Liver (tissue), 9 donors: ENCODE results near the gene EVC2. TPM values are rescaled to one million over a fixed set of nuclear protein-coding genes. Genes with fewer than 3 reads are reported as not detected.

ENCODE experiments used
- DNase-seq: peaks from one replicate; pipeline ENCODE4 v3.0.0-alpha.2; 2017; ENCODE audit warnings: low spot score
- H3K27ac ChIP-seq, 2 donors: one replicate each; pipeline ENCODE4 v1.7.0; 2013; ENCODE audit warnings: inconsistent platforms in 2 of 2, low read length in 2 of 2, control low read depth in 1 of 2, low read depth in 1 of 2, mild to moderate bottlenecking in 1 of 2
- H3K27me3 ChIP-seq, 4 donors: one replicate each; pipeline versions ENCODE4 v1.6.1 to v1.7.0; 2013; ENCODE audit warnings: low read length in 3 of 4, inconsistent platforms in 1 of 4, mild to moderate bottlenecking in 1 of 4, moderate library complexity in 1 of 4; ENCODE audit not compliant: control insufficient read depth in 4 of 4, insufficient read depth in 4 of 4
- H3K36me3 ChIP-seq, 4 donors: one replicate each; pipeline versions ENCODE4 v1.6.1 to v1.7.0; 2013; ENCODE audit warnings: low read length in 3 of 4, mild to moderate bottlenecking in 3 of 4, low read depth in 1 of 4, moderate library complexity in 1 of 4; ENCODE audit not compliant: control insufficient read depth in 4 of 4, insufficient read depth in 3 of 4
- H3K4me1 ChIP-seq, 4 donors: one replicate each; pipeline versions ENCODE4 v1.6.1 to v1.7.0; 2013; ENCODE audit warnings: low read length in 3 of 4, mild to moderate bottlenecking in 3 of 4, moderate library complexity in 1 of 4; ENCODE audit not compliant: control insufficient read depth in 4 of 4, insufficient read depth in 4 of 4
- H3K4me3 ChIP-seq, 3 donors: one replicate each; pipeline versions ENCODE4 v1.6.1 to v1.7.0; 2013; ENCODE audit warnings: low read length in 3 of 3, control low read depth in 1 of 3, low read depth in 1 of 3, mild to moderate bottlenecking in 1 of 3
- H3K9ac ChIP-seq, 2 donors: one replicate each; pipeline ENCODE4 v1.7.0; 2013; ENCODE audit warnings: low read length in 2 of 2, mild to moderate bottlenecking in 2 of 2, moderate library complexity in 2 of 2, control low read depth in 1 of 2, low read depth in 1 of 2
- H3K9me3 ChIP-seq, 4 donors: one replicate each; pipeline versions ENCODE4 v1.6.1 to v1.7.0; 2013; ENCODE audit warnings: low read length in 3 of 4; ENCODE audit not compliant: control insufficient read depth in 4 of 4
- EGR1 ChIP-seq, 2 donors: IDR thresholded peaks; 2 replicates each; pipeline ENCODE4 v1.6.1; 2016 to 2018; ENCODE audit warnings: antibody characterized with exemption in 2 of 2, low read depth in 2 of 2
- FOXA1 ChIP-seq: IDR thresholded peaks from 2 replicates; pipeline ENCODE4 v1.6.1; 2016; ENCODE audit warnings: antibody characterized with exemption
- FOXA2 ChIP-seq: IDR thresholded peaks from 2 replicates; pipeline ENCODE4 v1.6.1; 2016; ENCODE audit warnings: antibody characterized with exemption
- GABPA ChIP-seq, 2 donors: IDR thresholded peaks in 1 of 2; conservative IDR thresholded peaks in 1 of 2; 2 replicates each; pipeline ENCODE4 v1.6.1; 2016; ENCODE audit warnings: antibody characterized with exemption in 2 of 2, mild to moderate bottlenecking in 1 of 2, moderate library complexity in 1 of 2
- HNF4A ChIP-seq, 2 donors: conservative IDR thresholded peaks; 2 replicates each; pipeline ENCODE4 v1.6.1; 2016; ENCODE audit warnings: antibody characterized with exemption in 2 of 2, mild to moderate bottlenecking in 2 of 2
- HNF4G ChIP-seq: IDR thresholded peaks from 2 replicates; pipeline ENCODE4 v1.6.1; 2016; ENCODE audit warnings: antibody characterized with exemption
- JUND ChIP-seq, 2 donors: IDR thresholded peaks; 2 replicates each; pipeline ENCODE4 v1.6.1; 2016; ENCODE audit warnings: antibody characterized with exemption in 2 of 2
- NR2F2 ChIP-seq: IDR thresholded peaks from 2 replicates; pipeline ENCODE4 v1.6.1; 2016; ENCODE audit warnings: antibody characterized with exemption
- RAD21 ChIP-seq, 2 donors: IDR thresholded peaks; 2 replicates each; pipeline ENCODE4 v1.6.1; 2016; ENCODE audit warnings: antibody characterized with exemption in 2 of 2, mild to moderate bottlenecking in 2 of 2
- RXRA ChIP-seq, 2 donors: IDR thresholded peaks; 2 replicates each; pipeline ENCODE4 v1.6.1; 2017 to 2018; ENCODE audit warnings: antibody characterized with exemption in 2 of 2, mild to moderate bottlenecking in 1 of 2
- SP1 ChIP-seq: IDR thresholded peaks from 2 replicates; pipeline ENCODE4 v1.6.1; 2018; ENCODE audit warnings: antibody characterized with exemption, mild to moderate bottlenecking
- TAF1 ChIP-seq: conservative IDR thresholded peaks from 2 replicates; pipeline ENCODE4 v1.6.1; 2016; ENCODE audit warnings: antibody characterized with exemption, mild to moderate bottlenecking
- YY1 ChIP-seq: IDR thresholded peaks from 2 replicates; pipeline ENCODE4 v1.6.1; 2016; ENCODE audit warnings: antibody characterized with exemption, mild to moderate bottlenecking
- WGBS: extraction: QIAGEN DNeasy Blood & Tissue Kit; methylation state at CpG from one replicate; pipeline ENCODE4 v1.1.7; 2013; 5-methylcytosine and 5-hydroxymethylcytosine counted together
- polyA plus RNA-seq, 2 donors: library from polyadenylated mRNA; stranded (reverse) in 1 of 2; unstranded in 1 of 2; fragments of 200-250 nt in 1 of 2; fragments of >200 nt in 1 of 2; fragmentation: Nextera tagmentation in 1 of 2; extraction: Ambion mirVana in 1 of 2; gene quantifications; one replicate each; pipeline versions ENCODE4 v1.2.1 to v1.2.3, GENCODE V29; 2013 to 2015
- total RNA-seq, 2 donors: library from RNA; depleted of rRNA; stranded (reverse); fragments of >200 nt; gene quantifications; one replicate each; pipeline ENCODE4 v1.2.3, GENCODE V29; 2014
- TF ChIP-seq, protein P1 (sequence below): fragments of 150-350 bp; IDR thresholded peaks from 2 replicates; pipeline ENCODE4 v1.5.1; 2017; ENCODE audit warnings: improper control_type of control experiment, low read depth, low read length; ENCODE audit not compliant: missing input control
- TF ChIP-seq, protein P2 (sequence below): IDR thresholded peaks from 2 replicates; pipeline ENCODE4 v1.6.1; 2016; ENCODE audit warnings: antibody characterized with exemption
- TF ChIP-seq, protein P3 (sequence below): IDR thresholded peaks from 2 replicates; pipeline ENCODE4 v1.6.1; 2016; ENCODE audit warnings: antibody characterized with exemption
- TF ChIP-seq, protein P4 (sequence below): IDR thresholded peaks from 2 replicates; pipeline ENCODE4 v1.6.1; 2016; ENCODE audit warnings: antibody characterized with exemption, mild to moderate bottlenecking
- TF ChIP-seq, protein P5 (sequence below): IDR thresholded peaks from 2 replicates; pipeline ENCODE4 v1.6.1; 2016; ENCODE audit warnings: antibody characterized with exemption
- donor health status: healthy.
- donor health status: healthy.
- donor health status: healthy.
- donor health status: healthy.
- donor health status: healthy.

Gene EVC2
- total and polyA plus RNA-seq, 4 donors: 0.26 to 1.3 (median 0.57) TPM

DNA sequence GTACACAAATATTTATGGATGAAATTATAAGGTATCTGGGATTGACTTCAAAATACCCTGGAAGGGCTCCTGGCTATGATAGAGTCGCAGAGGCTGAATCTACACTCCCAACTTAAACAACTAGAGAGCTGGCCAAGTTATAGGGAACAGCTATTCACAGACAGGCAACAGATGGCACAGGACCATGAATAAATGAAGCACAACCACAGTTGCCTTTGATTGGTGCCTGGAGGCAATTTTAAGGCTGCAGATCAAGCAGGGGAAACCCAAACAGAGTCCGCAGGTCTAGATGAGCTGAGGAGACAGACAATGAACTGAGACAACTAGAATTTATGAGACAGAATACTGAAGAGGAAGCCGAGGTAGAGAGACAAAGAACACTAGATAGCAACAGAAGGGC, 155.9 kb downstream of the EVC2 start:
- DNase-seq: no peak
- no peaks in the 10 kb centered on the region for H3K36me3 ChIP-seq
- H3K27ac ChIP-seq: no peak overlapping the region
- H3K9ac ChIP-seq: no peak overlapping the region
- no peaks in the 10 kb centered on the region for H3K4me1 ChIP-seq
- peaks cover 0 to 2% (median 0%) of the 10 kb centered on the region in 4 donors for H3K27me3 ChIP-seq
- 83% methylated on average over 3 of the region's 3 CpGs for WGBS
- no peak overlapping the region for H3K4me3 ChIP-seq
- H3K9me3 ChIP-seq: no peaks in the 10 kb centered on the region
- TF ChIP-seq, protein P1, sequence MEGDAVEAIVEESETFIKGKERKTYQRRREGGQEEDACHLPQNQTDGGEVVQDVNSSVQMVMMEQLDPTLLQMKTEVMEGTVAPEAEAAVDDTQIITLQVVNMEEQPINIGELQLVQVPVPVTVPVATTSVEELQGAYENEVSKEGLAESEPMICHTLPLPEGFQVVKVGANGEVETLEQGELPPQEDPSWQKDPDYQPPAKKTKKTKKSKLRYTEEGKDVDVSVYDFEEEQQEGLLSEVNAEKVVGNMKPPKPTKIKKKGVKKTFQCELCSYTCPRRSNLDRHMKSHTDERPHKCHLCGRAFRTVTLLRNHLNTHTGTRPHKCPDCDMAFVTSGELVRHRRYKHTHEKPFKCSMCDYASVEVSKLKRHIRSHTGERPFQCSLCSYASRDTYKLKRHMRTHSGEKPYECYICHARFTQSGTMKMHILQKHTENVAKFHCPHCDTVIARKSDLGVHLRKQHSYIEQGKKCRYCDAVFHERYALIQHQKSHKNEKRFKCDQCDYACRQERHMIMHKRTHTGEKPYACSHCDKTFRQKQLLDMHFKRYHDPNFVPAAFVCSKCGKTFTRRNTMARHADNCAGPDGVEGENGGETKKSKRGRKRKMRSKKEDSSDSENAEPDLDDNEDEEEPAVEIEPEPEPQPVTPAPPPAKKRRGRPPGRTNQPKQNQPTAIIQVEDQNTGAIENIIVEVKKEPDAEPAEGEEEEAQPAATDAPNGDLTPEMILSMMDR: no peak
- no peak for TF ChIP-seq RAD21 (IDR thresholded peaks at IDR 0.05)

DNA sequence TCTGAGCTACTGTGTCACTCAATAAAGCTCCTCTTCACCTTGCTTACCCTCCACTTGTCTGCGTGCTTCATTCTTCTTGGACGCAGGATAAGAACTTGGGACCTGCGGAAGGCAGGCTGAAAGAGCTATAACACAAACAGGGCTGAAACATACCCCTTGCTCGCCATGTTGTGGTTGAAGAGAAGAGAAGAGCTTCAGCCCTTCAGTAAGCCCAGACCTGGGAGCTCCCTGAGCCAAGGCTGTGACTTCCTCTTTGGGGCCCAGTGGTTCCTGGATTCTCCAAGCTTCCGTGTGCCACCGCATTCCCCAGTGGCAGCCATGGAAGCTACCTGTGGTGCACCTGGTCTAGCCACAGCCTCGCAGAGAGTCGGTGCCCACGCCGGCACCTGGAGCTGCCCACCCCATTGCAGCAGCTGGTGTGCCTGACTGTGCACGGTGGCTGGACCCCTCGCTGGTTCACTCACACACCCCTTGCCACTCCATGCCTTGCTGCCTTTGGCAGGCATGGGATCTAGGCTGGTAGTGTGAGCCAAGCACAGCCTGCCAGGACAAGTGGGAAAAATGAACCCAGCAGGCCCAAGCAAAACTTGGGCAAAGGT, 160.6 kb downstream of the EVC2 start:
- Histone ChIP-seq H3K36me3 (no peaks in the 10 kb centered on the region), H3K9ac (no peak overlapping the region), H3K27ac (no peak overlapping the region), H3K4me1 (no peaks in the 10 kb centered on the region), H3K4me3 (no peak overlapping the region), H3K9me3 (no peaks in the 10 kb centered on the region), H3K27me3 (no peaks in the 10 kb centered on the region)
- TF ChIP-seq, protein P2, sequence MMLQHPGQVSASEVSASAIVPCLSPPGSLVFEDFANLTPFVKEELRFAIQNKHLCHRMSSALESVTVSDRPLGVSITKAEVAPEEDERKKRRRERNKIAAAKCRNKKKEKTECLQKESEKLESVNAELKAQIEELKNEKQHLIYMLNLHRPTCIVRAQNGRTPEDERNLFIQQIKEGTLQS: no peak
- WGBS: 97% methylated on average over 12 of the region's 12 CpGs
- DNase-seq: no peak

DNA sequence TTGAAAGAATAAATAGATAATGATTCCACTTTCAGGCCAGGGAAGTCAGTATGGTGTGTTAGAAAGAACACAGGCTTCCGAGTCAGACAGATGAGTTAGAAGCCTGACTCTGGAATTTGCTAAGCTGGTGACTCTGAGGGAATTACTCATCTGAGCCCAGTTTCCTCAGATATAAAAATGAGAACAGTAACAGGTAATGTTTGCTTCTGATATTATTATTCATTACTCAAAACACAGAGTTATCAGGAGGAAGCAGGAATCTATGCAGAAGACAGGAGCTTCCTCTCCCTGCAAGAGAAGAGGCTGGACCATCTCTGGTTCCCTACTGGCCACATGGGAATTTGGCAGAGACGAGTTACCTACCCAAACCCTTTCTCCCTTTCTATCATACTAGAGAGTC, 163.1 kb downstream of the EVC2 start:
- Histone ChIP-seq H3K36me3 (no peaks in the 10 kb centered on the region), H3K9ac (no peak overlapping the region), H3K9me3 (no peaks in the 10 kb centered on the region), H3K4me3 (no peak overlapping the region), H3K4me1 (no peaks in the 10 kb centered on the region), H3K27ac (no peak overlapping the region), H3K27me3 (peaks cover 0 to 4% (median 0%) of the 10 kb centered on the region in 4 donors)
- 69% methylated on average over 2 of the region's 2 CpGs for WGBS
- DNase-seq: no peak
- TF ChIP-seq, protein P1: no peak
- TF ChIP-seq, protein P3, sequence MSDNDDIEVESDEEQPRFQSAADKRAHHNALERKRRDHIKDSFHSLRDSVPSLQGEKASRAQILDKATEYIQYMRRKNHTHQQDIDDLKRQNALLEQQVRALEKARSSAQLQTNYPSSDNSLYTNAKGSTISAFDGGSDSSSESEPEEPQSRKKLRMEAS: no peak
- TF ChIP-seq HNF4G: no peak
- no peak for TF ChIP-seq RAD21 (IDR thresholded peaks at IDR 0.05)
- no peak for TF ChIP-seq NR2F2
- TF ChIP-seq FOXA2: no peak
- no peak for TF ChIP-seq EGR1 (IDR thresholded peaks at IDR 0.05; ENCODE audit: low read depth in 2 of 2)
- TF ChIP-seq, protein P2: no peak
- TF ChIP-seq HNF4A (conservative IDR thresholded peaks at IDR 0.05): no peak
- TF ChIP-seq GABPA (IDR thresholded peaks at IDR 0.05 in 1 of 2, conservative IDR thresholded peaks at IDR 0.05 in 1 of 2): no peak
- TF ChIP-seq, protein P4, sequence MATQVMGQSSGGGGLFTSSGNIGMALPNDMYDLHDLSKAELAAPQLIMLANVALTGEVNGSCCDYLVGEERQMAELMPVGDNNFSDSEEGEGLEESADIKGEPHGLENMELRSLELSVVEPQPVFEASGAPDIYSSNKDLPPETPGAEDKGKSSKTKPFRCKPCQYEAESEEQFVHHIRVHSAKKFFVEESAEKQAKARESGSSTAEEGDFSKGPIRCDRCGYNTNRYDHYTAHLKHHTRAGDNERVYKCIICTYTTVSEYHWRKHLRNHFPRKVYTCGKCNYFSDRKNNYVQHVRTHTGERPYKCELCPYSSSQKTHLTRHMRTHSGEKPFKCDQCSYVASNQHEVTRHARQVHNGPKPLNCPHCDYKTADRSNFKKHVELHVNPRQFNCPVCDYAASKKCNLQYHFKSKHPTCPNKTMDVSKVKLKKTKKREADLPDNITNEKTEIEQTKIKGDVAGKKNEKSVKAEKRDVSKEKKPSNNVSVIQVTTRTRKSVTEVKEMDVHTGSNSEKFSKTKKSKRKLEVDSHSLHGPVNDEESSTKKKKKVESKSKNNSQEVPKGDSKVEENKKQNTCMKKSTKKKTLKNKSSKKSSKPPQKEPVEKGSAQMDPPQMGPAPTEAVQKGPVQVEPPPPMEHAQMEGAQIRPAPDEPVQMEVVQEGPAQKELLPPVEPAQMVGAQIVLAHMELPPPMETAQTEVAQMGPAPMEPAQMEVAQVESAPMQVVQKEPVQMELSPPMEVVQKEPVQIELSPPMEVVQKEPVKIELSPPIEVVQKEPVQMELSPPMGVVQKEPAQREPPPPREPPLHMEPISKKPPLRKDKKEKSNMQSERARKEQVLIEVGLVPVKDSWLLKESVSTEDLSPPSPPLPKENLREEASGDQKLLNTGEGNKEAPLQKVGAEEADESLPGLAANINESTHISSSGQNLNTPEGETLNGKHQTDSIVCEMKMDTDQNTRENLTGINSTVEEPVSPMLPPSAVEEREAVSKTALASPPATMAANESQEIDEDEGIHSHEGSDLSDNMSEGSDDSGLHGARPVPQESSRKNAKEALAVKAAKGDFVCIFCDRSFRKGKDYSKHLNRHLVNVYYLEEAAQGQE: no peak
- no peak for TF ChIP-seq YY1
- TF ChIP-seq JUND (IDR thresholded peaks at IDR 0.05): no peak
- no peak for TF ChIP-seq RXRA (IDR thresholded peaks at IDR 0.05)
- no peak for TF ChIP-seq SP1
- TF ChIP-seq FOXA1: no peak
- no peak for TF ChIP-seq TAF1
- TF ChIP-seq, protein P5, sequence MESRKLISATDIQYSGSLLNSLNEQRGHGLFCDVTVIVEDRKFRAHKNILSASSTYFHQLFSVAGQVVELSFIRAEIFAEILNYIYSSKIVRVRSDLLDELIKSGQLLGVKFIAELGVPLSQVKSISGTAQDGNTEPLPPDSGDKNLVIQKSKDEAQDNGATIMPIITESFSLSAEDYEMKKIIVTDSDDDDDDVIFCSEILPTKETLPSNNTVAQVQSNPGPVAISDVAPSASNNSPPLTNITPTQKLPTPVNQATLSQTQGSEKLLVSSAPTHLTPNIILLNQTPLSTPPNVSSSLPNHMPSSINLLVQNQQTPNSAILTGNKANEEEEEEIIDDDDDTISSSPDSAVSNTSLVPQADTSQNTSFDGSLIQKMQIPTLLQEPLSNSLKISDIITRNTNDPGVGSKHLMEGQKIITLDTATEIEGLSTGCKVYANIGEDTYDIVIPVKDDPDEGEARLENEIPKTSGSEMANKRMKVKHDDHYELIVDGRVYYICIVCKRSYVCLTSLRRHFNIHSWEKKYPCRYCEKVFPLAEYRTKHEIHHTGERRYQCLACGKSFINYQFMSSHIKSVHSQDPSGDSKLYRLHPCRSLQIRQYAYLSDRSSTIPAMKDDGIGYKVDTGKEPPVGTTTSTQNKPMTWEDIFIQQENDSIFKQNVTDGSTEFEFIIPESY: no peak
